Mesenchymal stem cell (in vitro differentiated cells and primary cell): ENCODE measurements around the gene ZC3H7B.

ENCODE experiments used
- DNase-seq: peaks from one replicate; pipeline ENCODE4 v3.0.0-alpha.2; 2013
- H2AFZ ChIP-seq: one replicate; pipeline ENCODE4 v1.6.1; 2013; ENCODE audit warnings: low read depth, mild to moderate bottlenecking, control low read depth, inconsistent platforms, low read length, moderate library complexity
- H2AK5ac ChIP-seq: 2 replicates; pipeline ENCODE4 v1.6.1; 2013; ENCODE audit warnings: low read length, moderate library complexity, mild to moderate bottlenecking, inconsistent platforms; ENCODE audit not compliant: severe bottlenecking
- H2BK120ac ChIP-seq: one replicate; pipeline ENCODE4 v1.6.1; 2013; ENCODE audit warnings: low read depth, mild to moderate bottlenecking, inconsistent platforms, low read length, moderate library complexity
- H2BK12ac ChIP-seq, 2 experiments: one replicate each; pipeline ENCODE4 v1.6.1; 2013; ENCODE audit warnings: inconsistent platforms in 2 of 2, low read length in 2 of 2, mild to moderate bottlenecking in 2 of 2, moderate library complexity in 2 of 2, control low read depth in 1 of 2
- H2BK15ac ChIP-seq: one replicate; pipeline ENCODE4 v1.6.1; 2013; ENCODE audit warnings: mild to moderate bottlenecking, low read depth, inconsistent platforms; ENCODE audit not compliant: poor library complexity, severe bottlenecking
- H2BK5ac ChIP-seq: 2 replicates; pipeline ENCODE4 v1.6.1; 2013; ENCODE audit warnings: low read depth, mild to moderate bottlenecking, low read length, control low read depth, inconsistent platforms; ENCODE audit not compliant: poor library complexity, severe bottlenecking
- H3K14ac ChIP-seq, 2 experiments: one replicate each; pipeline ENCODE4 v1.6.1; 2013; ENCODE audit warnings: inconsistent platforms in 2 of 2, low read length in 2 of 2, control low read depth in 1 of 2, mild to moderate bottlenecking in 1 of 2, moderate library complexity in 1 of 2
- H3K18ac ChIP-seq, 2 experiments: one replicate each; pipeline ENCODE4 v1.6.1; 2013; ENCODE audit warnings: inconsistent platforms in 2 of 2, low read length in 2 of 2, control low read depth in 1 of 2, low read depth in 1 of 2, mild to moderate bottlenecking in 1 of 2
- H3K23ac ChIP-seq, 2 experiments: one replicate each; pipeline ENCODE4 v1.6.1; 2013; ENCODE audit warnings: inconsistent platforms in 2 of 2, low read length in 2 of 2, mild to moderate bottlenecking in 2 of 2, moderate library complexity in 2 of 2, control low read depth in 1 of 2
- H3K27ac ChIP-seq: 2 replicates; pipeline ENCODE4 v1.5.1; 2013; ENCODE audit warnings: mild to moderate bottlenecking, moderate library complexity, low read length, control low read depth, inconsistent platforms; ENCODE audit not compliant: poor library complexity, severe bottlenecking
- H3K27me3 ChIP-seq, 2 experiments: 2 replicates each; pipeline versions ENCODE4 v1.6.1 to v1.7.0; 2013; ENCODE audit warnings: low read length in 2 of 2, mild to moderate bottlenecking in 2 of 2, moderate library complexity in 2 of 2, control low read depth in 1 of 2, inconsistent platforms in 1 of 2; ENCODE audit not compliant: control insufficient read depth in 1 of 2, insufficient read depth in 1 of 2
- H3K36me3 ChIP-seq, 2 experiments: 2 replicates each; pipeline versions ENCODE4 v1.6.1 to v1.7.0; 2013; ENCODE audit warnings: low read length in 2 of 2, control low read depth in 1 of 2, inconsistent platforms in 1 of 2, low read depth in 1 of 2, mild to moderate bottlenecking in 1 of 2; ENCODE audit not compliant: insufficient read depth in 2 of 2, control insufficient read depth in 1 of 2
- H3K4ac ChIP-seq, 2 experiments: one replicate each; pipeline ENCODE4 v1.6.1; 2013; ENCODE audit warnings: inconsistent platforms in 2 of 2, low read length in 2 of 2, mild to moderate bottlenecking in 2 of 2, moderate library complexity in 2 of 2, control low read depth in 1 of 2, low read depth in 1 of 2
- H3K4me1 ChIP-seq: 2 replicates; pipeline ENCODE4 v1.6.1; 2013; ENCODE audit warnings: low read depth, low read length, control low read depth; ENCODE audit not compliant: control insufficient read depth, insufficient read depth
- H3K4me2 ChIP-seq: 2 replicates; pipeline ENCODE4 v1.6.1; 2013; ENCODE audit warnings: low read length, mild to moderate bottlenecking, inconsistent platforms; ENCODE audit not compliant: poor library complexity, severe bottlenecking
- H3K4me3 ChIP-seq, 2 experiments: 2 replicates each; pipeline versions ENCODE4 v1.5.1 to v1.7.0; 2013; ENCODE audit warnings: low read length in 2 of 2, mild to moderate bottlenecking in 2 of 2, control low read depth in 1 of 2, low read depth in 1 of 2; ENCODE audit not compliant: insufficient read depth in 1 of 2
- H3K79me1 ChIP-seq: replicated peaks from 2 replicates; pipeline ENCODE4 v1.6.1; 2013; ENCODE audit warnings: mild to moderate bottlenecking, control low read depth, low read length, inconsistent platforms; ENCODE audit not compliant: poor library complexity, severe bottlenecking
- H3K9ac ChIP-seq: 2 replicates; pipeline ENCODE4 v1.7.0; 2013; ENCODE audit warnings: mild to moderate bottlenecking, low read length, moderate library complexity
- H3K9me3 ChIP-seq: 2 replicates; pipeline ENCODE4 v1.7.0; 2013; ENCODE audit warnings: mild to moderate bottlenecking, low read length; ENCODE audit not compliant: control insufficient read depth
- H4K8ac ChIP-seq: one replicate; pipeline ENCODE4 v1.6.1; 2013; ENCODE audit warnings: inconsistent platforms, mild to moderate bottlenecking, low read length, moderate library complexity
- H4K91ac ChIP-seq: one replicate; pipeline ENCODE4 v1.6.1; 2013; ENCODE audit warnings: mild to moderate bottlenecking, low read length, inconsistent platforms
- WGBS: methylation state at CpG from one replicate; pipeline ENCODE4 v1.1.7; 2013; ENCODE audit warnings: mixed read lengths; 5-methylcytosine and 5-hydroxymethylcytosine counted together

The ZC3H7B gene

GRCh38 chr22:41324821-41325528 lies 23.6 kb downstream of the ZC3H7B start:
- H4K8ac ChIP-seq: no peak overlapping the region
- H2AFZ ChIP-seq: no peak overlapping the region
- H3K4me2 ChIP-seq: no peak overlapping the region
- no peak overlapping the region for H3K4me3 ChIP-seq
- H2BK15ac ChIP-seq: no peak overlapping the region
- no peak overlapping the region for H3K27ac ChIP-seq
- no peak overlapping the region for H3K18ac ChIP-seq
- WGBS: 96% methylated on average over 5 of the region's 5 CpGs
- peaks cover 38% of the 10 kb centered on the region for H3K79me1 ChIP-seq
- H3K9me3 ChIP-seq: no peaks in the 10 kb centered on the region
- no peak for DNase-seq
- no peaks in the 10 kb centered on the region for H3K27me3 ChIP-seq
- no peak overlapping the region for H2BK5ac ChIP-seq
- no peak overlapping the region for H2BK12ac ChIP-seq
- H3K23ac ChIP-seq: no peak overlapping the region
- no peak overlapping the region for H3K9ac ChIP-seq
- no peak overlapping the region for H2BK120ac ChIP-seq
- H3K36me3 ChIP-seq: peaks cover 76 to 79% of the 10 kb centered on the region in 2 experiments
- no peak overlapping the region for H2AK5ac ChIP-seq
- no peak overlapping the region for H3K4ac ChIP-seq
- H4K91ac ChIP-seq: no peak overlapping the region
- peaks cover 2% of the 10 kb centered on the region for H3K4me1 ChIP-seq
- no peak overlapping the region for H3K14ac ChIP-seq

- whole genome bisulfite sequencing: 91% methylated on average over 16 of the region's 16 CpGs
- DNase-seq: no peak
- Histone ChIP-seq H3K4ac (no peak overlapping the region), H2BK12ac (no peak overlapping the region), H3K4me2 (no peak overlapping the region), H3K27me3 (no peaks in the 10 kb centered on the region), H2BK120ac (no peak overlapping the region), H3K18ac (no peak overlapping the region), H4K8ac (no peak overlapping the region), H3K14ac (no peak overlapping the region), H2BK5ac (no peak overlapping the region), H2AK5ac (no peak overlapping the region), H3K4me1 (peaks cover 2% of the 10 kb centered on the region), H3K9ac (no peak overlapping the region), H3K4me3 (no peak overlapping the region), H4K91ac (no peak overlapping the region), H3K79me1 (peaks cover 35% of the 10 kb centered on the region), H2AFZ (no peak overlapping the region), H3K36me3 (peaks cover 81 to 82% of the 10 kb centered on the region in 2 experiments), H3K27ac (no peak overlapping the region), H3K23ac (no peak overlapping the region), H3K9me3 (no peaks in the 10 kb centered on the region), H2BK15ac (no peak overlapping the region)
These were observed 25.8 kb downstream of the ZC3H7B start for GRCh38 chr22:41327124-41327523.

GRCh38 chr22:41330169-41330568 lies 28.8 kb downstream of the ZC3H7B start:
- H2BK5ac ChIP-seq: no peak overlapping the region
- no peak overlapping the region for H2BK15ac ChIP-seq
- no peak for DNase-seq

GRCh38 chr22:41332217-41332939 lies 31.1 kb downstream of the ZC3H7B start:
- 94% methylated on average over 15 of the region's 15 CpGs for WGBS
- Histone ChIP-seq H2BK5ac (no peak overlapping the region), H4K8ac (no peak overlapping the region), H2BK12ac (no peak overlapping the region), H3K27me3 (no peaks in the 10 kb centered on the region), H3K14ac (no peak overlapping the region), H3K27ac (no peak overlapping the region), H3K79me1 (peaks cover 14% of the 10 kb centered on the region), H2AK5ac (no peak overlapping the region), H3K23ac (no peak overlapping the region), H2BK120ac (no peak overlapping the region), H4K91ac (no peak overlapping the region), H3K4ac (no peak overlapping the region), H3K9ac (no peak overlapping the region), H3K36me3 (peaks cover 76% of the 10 kb centered on the region in 2 experiments), H2BK15ac (no peak overlapping the region), H3K9me3 (no peaks in the 10 kb centered on the region), H3K4me1 (peaks cover 4% of the 10 kb centered on the region), H3K4me3 (no peak overlapping the region), H3K18ac (no peak overlapping the region), H3K4me2 (no peak overlapping the region), H2AFZ (no peak overlapping the region)
- no peak for DNase-seq

More at GRCh38 chr22:41330169-41330568, 28.8 kb downstream of the ZC3H7B start:
- Histone ChIP-seq H3K27ac (no peak overlapping the region), H3K4me3 (no peak overlapping the region), H3K4me1 (no peaks in the 10 kb centered on the region), H3K4ac (no peak overlapping the region), H3K4me2 (no peak overlapping the region), H3K14ac (no peak overlapping the region), H4K8ac (no peak overlapping the region), H2BK120ac (no peak overlapping the region), H2AFZ (no peak overlapping the region), H3K18ac (no peak overlapping the region), H3K23ac (no peak overlapping the region), H2BK12ac (no peak overlapping the region), H3K9me3 (no peaks in the 10 kb centered on the region), H3K36me3 (peaks cover 84 to 86% of the 10 kb centered on the region in 2 experiments), H3K27me3 (no peaks in the 10 kb centered on the region), H2AK5ac (no peak overlapping the region), H3K79me1 (peaks cover 20% of the 10 kb centered on the region), H4K91ac (no peak overlapping the region), H3K9ac (no peak overlapping the region)
- WGBS: 95% methylated on average over 5 of the region's 7 CpGs
